Stimulated activated CD4-positive, alpha-beta T cell treated with anti-CD3 and anti-CD28 coated beads, Interleukin-2, amount 100 ng/mL, for 24 hours (primary cell): ENCODE results near the gene FBXL13.
"Not testable (repeated sequence)": the region's sequence is repeated elsewhere in the genome, so short reads cannot be mapped to it uniquely, and the experiment has no call there.

Experiments used
- DNase-seq, 2 donors: peaks; one replicate each; pipeline ENCODE4 v3.0.0-alpha.2; 2020

The FBXL13 gene

GRCh38 chr7:103074519-103075336 lies at the start of gene FBXL13, which contains the start of gene ARMC10:
TSS of gene FBXL13 (minus strand) at chr7:103074796.
TSS of gene ARMC10 (plus strand) at chr7:103075140. CDS start at chr7:103075273, 133 bp downstream.
- peak; percentile 88 to 91 for DNase-seq

GRCh38 chr7:103123529-103123928 lies 48.9 kb upstream of the FBXL13 start:
- no peak for DNase-seq

- no peak for DNase-seq
Observed at GRCh38 chr7:103121641-103122040, 47.0 kb upstream of the FBXL13 start.

- no peak for DNase-seq
Observed at GRCh38 chr7:103120362-103120761, 45.8 kb upstream of the FBXL13 start.

GRCh38 chr7:103119791-103120291 lies 45.2 kb upstream of the FBXL13 start:
- DNase-seq: no peak

- no peak for DNase-seq
Observed at GRCh38 chr7:103117465-103117864, 42.9 kb upstream of the FBXL13 start.

GRCh38 chr7:103116991-103117390 lies 42.4 kb upstream of the FBXL13 start:
- DNase-seq: no peak

- DNase-seq: no peak
Observed at GRCh38 chr7:103116511-103116910, 41.9 kb upstream of the FBXL13 start.

GRCh38 chr7:103115771-103116170 lies 41.2 kb upstream of the FBXL13 start:
- DNase-seq: no peak

GRCh38 chr7:103114576-103115008 lies 40.0 kb upstream of the FBXL13 start:
- no peak for DNase-seq

- no peak for DNase-seq
Observed at GRCh38 chr7:103113164-103113563, 38.6 kb upstream of the FBXL13 start.

GRCh38 chr7:103106703-103107070 lies 32.1 kb upstream of the FBXL13 start:
- DNase-seq: not testable (repeated sequence)

GRCh38 chr7:103106005-103106702 lies 31.6 kb upstream of the FBXL13 start:
- DNase-seq: no peak

- no peak for DNase-seq
Observed at GRCh38 chr7:103101543-103101942, 26.9 kb upstream of the FBXL13 start.

- no peak for DNase-seq
Observed at GRCh38 chr7:103100348-103100747, 25.8 kb upstream of the FBXL13 start.

GRCh38 chr7:103097041-103097440 lies 22.4 kb upstream of the FBXL13 start:
- DNase-seq: no peak

GRCh38 chr7:103095558-103095957 lies 21.0 kb upstream of the FBXL13 start:
- DNase-seq: not testable (repeated sequence)

- DNase-seq: no peak
Observed at GRCh38 chr7:103094102-103094501, 19.5 kb upstream of the FBXL13 start.

- no peak for DNase-seq
Observed at GRCh38 chr7:103093429-103093828, 18.8 kb upstream of the FBXL13 start.

GRCh38 chr7:103092321-103092720 lies 17.7 kb upstream of the FBXL13 start:
- not testable (repeated sequence) for DNase-seq

- no peak for DNase-seq
Observed at GRCh38 chr7:103083210-103083609, 8.6 kb upstream of the FBXL13 start.

GRCh38 chr7:103082497-103082896 lies 7.9 kb upstream of the FBXL13 start:
- no peak for DNase-seq

GRCh38 chr7:103080923-103081322 lies 6.3 kb upstream of the FBXL13 start:
- DNase-seq: no peak

- no peak for DNase-seq
Observed at GRCh38 chr7:103079836-103080235, 5.2 kb upstream of the FBXL13 start.
